NCI-H146 treated with DMSO at 0.1 percent for 48 hours (cell line): ENCODE data around the gene PAFAH1B2.
"Not testable (repeated sequence)": the region's sequence is repeated elsewhere in the genome, so short reads cannot be mapped to it uniquely, and the experiment has no call there.

Experiments
- DNase-seq: peaks from one replicate; lab custom pipeline; 2025; ENCODE audit not compliant: unreplicated experiment; lab: John Stamatoyannopoulos, UW

The PAFAH1B2 gene

GRCh38 chr11:117201658-117202305 lies 57.7 kb downstream of the PAFAH1B2 start:
- no peak for DNase-seq

GRCh38 chr11:117202386-117203068 lies 58.4 kb downstream of the PAFAH1B2 start:
- no peak for DNase-seq

DNA sequence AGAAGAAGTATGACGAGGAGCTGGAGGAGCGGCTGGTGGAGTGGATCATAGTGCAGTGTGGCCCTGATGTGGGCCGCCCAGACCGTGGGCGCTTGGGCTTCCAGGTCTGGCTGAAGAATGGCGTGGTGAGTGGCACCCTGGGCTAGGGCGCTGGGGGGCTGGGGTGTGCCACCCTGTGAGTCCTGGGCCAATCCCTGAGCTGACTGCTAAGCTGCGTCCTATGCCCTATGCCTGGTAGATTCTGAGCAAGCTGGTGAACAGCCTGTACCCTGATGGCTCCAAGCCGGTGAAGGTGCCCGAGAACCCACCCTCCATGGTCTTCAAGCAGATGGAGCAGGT lies 59.0 kb downstream of the PAFAH1B2 start:
- no peak for DNase-seq

- no peak for DNase-seq
These were observed 60.4 kb downstream of the PAFAH1B2 start for GRCh38 chr11:117204283-117205080.

DNA sequence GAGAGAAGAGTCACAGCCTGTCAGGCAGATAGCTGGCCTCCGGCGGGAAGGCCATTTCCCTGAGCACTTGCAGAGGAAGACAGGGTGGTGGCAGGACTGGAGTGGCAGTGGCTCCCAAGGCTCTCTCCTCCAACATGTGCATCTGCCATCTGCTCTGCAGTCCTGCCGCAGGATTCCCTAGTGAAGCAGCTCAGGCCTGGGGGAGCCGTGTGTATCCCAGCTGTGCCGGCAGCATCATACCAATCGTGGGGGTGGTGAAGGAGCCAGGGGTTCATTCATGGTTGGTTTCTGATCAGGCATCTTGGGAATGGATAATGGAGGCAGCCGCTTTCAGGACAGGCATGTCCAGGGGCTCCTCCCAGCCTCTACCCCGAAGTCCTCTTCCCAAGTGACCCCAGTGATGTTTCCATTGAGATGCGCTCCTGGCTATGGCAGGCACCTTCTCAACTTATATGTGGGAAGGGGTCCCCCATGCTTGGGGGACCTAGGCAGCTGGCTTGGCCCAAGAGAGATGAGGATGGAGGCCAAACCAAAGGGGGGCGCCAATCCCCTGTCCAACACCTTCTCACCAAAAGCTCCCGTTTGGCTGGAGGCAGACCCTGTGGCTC lies 61.2 kb downstream of the PAFAH1B2 start:
- DNase-seq: no peak

GRCh38 chr11:117206111-117206510 lies 62.0 kb downstream of the PAFAH1B2 start:
- not testable (repeated sequence) for DNase-seq

DNA sequence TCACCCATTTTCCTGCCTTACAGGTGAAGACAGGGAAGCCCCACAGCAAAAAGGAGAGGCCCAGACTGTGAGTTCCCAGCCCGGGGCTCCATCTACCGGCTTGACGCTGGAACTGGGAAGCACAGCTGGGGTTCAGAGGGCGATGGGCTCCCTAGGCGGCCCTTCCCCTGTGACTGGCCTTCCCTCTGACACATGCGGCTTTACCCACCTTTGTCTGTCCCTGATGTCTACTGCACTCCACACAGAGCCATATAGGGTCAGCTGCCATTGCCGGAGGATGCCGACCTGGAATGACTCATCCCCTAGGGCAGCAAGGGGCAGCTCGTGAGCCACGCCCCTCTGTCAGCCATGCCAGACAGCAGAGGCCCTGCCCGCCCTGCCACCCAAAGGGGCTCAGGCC lies 62.8 kb downstream of the PAFAH1B2 start:
- not testable (repeated sequence) for DNase-seq

GRCh38 chr11:117207481-117207880 lies 63.4 kb downstream of the PAFAH1B2 start:
- not testable (repeated sequence) for DNase-seq

DNA sequence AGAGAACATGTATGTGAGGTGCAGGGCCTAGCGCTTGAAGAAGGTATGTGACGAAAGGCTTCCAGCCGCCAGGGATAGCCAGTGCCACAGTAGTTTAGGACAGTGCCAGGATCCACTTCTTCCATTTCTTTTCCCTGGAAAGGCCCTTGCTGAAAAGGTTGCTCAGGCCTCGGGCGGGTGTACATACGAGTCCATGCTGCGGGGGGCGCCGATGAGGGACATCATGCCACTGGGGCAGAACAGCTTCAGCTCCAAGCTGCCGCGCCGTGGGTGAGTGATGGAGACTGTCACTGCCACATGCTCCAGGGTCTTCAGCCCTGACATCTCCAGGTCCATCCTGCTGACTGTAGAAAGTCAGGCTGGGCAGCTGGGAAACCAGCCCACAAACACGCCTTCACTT lies 64.6 kb downstream of the PAFAH1B2 start:
- not testable (repeated sequence) for DNase-seq

DNA sequence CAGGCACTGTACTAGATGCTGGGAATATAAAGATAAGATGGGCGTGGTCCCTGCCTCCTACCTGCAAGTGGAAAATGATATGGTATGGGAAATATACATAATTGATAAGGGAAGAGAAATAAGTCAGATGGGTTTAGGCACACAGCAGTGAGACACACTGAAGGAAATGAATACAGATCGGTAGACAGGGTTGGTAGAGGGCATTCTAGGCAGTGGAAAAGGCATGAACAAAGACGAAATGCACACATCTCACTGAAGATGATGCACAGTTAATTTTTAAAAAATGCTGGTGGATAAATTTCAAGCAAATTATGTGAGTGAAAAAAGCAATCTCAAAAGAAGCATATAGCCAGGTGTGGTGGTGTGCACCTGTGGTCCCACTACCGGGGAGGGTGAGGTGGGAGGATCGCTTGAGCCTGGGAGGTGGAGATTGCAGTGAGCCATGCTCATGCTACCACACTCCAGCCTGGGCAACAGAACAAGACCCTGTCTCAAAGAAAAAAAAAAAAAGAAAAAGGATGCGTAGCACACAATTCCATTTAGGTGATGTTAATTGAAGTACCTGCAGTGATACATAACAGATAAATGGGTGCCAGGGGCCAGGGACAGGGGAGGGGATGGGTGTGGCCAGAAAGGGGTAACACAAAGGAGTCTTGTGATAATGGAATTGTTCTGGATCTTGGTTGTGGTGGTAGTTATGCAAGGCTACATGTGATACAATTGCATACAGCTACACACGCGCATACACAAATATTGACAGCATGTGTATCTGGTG lies 65.5 kb downstream of the PAFAH1B2 start:
- DNase-seq: not testable (repeated sequence)

DNA sequence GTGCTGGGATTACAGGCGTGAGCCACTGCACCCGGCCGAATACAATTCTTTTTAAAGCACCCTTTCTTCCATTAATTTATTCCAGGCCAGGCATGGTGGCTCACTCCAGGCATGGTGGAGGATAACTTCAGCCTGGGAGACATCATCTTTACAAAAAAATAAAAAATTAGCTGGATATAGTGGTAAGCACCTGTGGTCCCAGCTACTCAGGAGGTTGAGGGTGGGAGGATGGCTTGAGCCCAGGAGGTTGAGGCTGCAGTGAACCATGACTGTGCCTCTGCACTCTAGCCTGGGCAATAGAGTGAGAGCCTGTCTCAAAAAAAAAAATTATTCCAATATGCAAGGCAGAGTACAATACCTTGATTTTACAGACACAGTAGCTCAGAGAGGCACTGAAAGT lies 66.5 kb downstream of the PAFAH1B2 start:
- no peak for DNase-seq

- DNase-seq: no peak
These were observed 68.7 kb downstream of the PAFAH1B2 start for GRCh38 chr11:117212697-117213355.

- DNase-seq: no peak
These were observed 70.5 kb downstream of the PAFAH1B2 start for GRCh38 chr11:117214404-117215110.

DNA sequence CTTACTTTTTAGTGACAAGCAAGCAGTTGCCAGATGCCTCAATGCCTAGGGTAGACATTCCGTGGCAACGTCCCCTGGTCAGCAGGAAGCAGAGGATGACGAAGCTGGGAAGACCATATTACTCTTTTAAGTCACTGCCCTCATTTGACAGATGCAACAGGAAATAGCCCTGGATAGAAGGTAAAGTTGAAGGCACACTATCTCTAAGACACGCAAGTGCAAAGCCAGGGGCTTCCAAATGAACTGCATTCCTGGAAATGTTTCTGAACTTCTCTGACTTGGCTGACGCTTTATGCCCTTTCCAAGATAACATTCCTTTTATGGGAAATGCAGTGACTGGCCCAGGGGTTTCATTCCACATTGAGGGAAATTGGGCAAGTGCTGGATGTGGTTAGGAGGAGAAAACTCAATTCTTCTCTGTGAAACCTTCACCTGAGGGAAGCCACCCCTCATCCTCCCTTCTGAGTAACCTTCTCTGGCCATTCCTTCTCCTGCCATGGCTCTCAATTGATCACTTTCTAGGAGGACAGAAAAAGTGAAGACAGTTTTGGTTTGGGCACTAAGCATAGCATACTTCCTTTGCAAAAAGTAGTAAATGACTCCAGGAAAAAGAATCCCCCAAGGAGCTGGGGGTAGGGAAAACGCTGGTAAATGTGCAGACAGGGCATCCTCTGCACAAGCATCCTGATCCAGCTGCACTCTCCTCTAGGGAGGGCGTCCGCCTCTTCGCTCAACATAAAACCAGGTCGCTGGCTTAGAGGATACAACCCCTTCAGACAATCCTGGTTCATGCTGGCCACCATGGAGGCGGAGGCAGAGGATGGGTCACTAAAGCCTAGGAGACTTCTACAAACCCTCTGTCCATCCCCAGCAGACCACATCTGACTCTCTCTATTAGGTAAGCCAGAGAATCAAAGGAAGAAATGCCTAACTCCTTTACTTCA lies 73.3 kb downstream of the PAFAH1B2 start:
- DNase-seq: no peak

- no peak for DNase-seq
These were observed 74.2 kb downstream of the PAFAH1B2 start for GRCh38 chr11:117218133-117218915.

DNA sequence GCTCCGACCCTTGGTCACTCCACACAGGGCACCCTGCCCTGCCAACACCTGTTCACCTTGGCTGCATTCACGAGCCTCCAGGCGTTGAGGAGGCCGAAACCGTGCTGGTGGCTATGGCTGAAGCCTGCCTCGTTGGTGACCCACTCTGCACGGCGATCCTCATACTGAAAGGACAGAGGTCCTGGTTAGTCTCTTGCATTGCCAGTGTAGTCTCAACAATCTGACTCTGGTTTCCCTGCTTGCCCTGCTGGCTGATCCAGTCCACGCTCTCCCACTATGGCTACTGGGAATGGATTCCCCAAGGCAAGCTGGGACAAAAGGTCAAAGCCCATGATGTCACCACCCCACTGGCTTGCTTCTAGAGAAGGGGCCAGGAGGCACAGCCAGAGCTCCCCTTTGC lies 74.9 kb downstream of the PAFAH1B2 start:
- no peak for DNase-seq

GRCh38 chr11:117219455-117219854 lies 75.4 kb downstream of the PAFAH1B2 start:
- DNase-seq: no peak

DNA sequence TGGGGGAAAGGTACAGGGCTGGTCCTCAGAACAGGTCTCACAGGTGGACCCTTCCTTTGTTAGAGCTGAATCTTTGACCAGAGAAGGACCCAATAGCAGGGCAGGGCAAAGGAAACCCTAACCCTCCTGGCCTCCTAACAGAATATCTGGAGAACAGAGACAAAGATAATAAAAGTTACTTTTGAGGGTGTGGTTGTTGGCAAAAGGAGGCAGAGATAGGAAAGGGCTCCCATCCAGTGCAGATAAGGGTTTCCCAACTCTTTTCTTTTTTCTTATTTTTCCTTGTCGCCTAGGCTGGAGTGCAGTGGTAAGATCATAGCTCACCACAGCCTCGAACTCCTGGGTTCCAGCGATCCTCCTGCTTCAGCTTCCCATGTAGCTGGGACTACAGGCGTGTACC lies 75.9 kb downstream of the PAFAH1B2 start:
- no peak for DNase-seq
